Measurements from ENCODE around the gene VWA8.
"Not testable (repeated sequence)": the region's sequence is repeated elsewhere in the genome, so short reads cannot be mapped to it uniquely, and the experiment has no call there.

Gene VWA8

DNA sequence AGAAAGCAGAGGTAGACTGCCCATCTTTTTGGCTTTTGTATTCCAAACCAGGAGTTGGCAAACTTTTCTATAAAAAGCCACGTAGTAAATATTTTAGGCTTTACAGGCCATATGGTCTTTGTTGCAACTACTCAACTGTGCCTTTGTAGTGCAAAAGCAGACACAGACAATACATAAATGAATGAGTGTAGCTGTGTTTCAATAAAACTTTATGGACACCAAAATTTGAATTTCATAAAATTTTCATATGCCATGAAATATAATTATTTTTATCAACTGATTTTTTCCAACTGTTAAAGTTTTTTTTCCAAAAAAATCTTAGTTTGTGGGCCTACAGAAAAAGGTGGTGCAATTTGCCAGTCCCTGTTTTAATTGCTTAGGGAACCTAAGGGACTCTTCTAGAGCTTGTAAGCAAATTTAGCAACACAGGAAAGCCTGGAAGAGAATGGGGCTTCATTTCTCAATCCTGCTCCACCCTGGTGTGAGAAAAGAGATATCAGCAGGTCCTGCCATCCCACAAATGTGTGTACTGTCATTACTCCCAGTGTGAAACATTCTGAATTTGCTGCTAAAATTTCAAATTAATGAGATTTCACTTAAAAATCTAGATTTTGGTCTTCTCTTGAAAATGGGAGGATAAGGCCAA is 309.4 kb downstream of the VWA8 start:
- DNase-seq (ENCODE audit: low read depth in 2 of 3, low spot score in 1 of 3) = no peak

DNA sequence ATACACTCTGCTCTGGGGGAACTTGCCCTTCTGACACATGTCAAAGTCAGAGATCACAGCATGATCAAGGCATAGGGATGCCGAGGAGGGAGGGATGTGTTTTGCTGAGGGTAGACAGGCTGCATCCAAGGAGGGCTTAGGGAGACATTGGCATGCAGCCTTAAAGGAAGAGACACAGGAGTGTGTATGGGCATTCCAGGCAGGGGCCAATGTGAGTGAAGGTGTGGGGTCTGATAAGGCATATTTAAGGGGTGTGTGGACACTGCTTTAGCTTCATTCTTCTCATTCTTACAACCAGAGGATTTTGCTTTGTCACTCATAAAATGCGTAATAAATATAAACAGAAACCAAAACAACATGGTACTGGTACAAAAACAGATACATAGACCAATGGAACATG is 310.2 kb downstream of the VWA8 start:
- DNase-seq (ENCODE audit: low read depth in 2 of 3, low spot score in 1 of 3) = no peak

DNA sequence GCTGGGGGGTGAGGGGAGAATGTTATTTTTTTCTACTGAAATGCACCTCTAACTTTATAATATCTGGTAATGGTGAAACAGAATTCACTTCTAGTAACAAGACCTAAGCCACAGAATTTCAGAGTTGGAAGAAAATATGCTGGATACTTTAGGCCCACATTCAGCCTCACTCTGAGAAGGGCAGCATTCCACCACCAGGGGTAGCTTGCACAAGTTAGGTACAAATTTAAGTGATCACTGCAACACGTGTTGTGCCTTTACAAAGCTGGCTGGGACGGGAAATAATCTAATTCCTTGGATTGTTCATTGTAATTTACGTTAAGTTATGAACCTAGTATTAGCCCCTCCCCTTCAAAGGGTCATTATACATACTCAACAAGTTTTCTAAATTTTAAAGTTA is 311.2 kb downstream of the VWA8 start:
- no peak for DNase-seq (ENCODE audit: low read depth in 2 of 3, low spot score in 1 of 3)

DNA sequence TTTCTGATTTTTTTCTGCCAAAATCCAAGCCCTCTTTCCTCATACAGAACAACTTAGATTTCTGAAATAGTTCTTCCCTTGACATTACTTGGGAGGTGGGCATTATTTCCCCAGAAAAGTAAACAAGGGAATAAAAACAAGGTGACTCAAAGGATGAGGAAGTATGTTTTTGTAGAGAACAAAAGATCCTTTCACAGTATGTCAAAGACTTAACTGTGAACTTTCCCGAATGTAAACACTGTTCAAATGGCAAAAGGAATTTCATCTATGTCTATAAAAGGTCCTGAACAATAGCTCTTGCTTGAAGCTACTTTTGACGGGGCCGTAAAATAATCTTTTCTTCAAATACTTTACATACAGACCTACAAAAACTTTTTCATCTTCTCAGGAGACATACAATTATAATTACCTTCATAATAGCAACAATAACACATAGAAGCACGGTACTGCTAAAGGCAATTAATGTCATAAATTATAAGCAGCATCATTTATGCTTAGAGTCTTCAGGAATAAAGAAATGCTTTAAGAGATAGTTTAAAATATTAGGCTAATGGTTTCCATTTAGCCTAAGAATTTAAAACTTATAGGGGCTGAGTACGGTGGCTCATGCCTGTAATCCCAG is 312.5 kb downstream of the VWA8 start:
- DNase-seq (ENCODE audit: low read depth in 2 of 3, low spot score in 1 of 3) = no peak

DNA sequence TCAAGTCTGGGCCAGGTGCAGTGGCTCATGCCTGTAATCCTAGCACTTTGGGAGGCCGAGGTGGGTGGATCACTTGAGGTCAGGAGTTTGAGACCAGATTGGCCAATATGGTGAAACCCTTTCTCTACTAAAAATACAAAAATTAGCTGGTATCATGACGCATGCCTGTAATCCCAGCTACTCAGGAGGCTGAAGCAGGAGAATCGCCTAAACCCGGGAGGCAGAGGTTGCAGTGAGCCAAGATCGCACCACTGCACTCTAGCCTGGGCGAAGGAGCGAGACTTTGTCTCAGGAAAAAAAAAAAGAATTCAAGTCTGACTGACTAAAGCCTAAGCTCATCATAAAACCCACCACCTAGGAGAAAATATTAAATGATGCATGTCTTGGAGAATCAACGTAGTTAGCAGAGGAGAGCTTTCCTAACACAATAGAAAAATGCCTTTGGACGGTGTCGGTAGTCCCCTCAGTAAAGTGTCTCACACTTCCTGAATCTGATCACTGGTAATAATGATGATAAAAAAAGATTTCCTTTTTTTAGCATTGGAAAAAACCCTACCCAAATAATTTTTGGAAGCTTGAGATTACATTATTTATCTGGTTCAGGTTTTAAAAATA is 313.1 kb downstream of the VWA8 start:
- DNase-seq (ENCODE audit: low read depth in 2 of 3, low spot score in 1 of 3) = not testable (repeated sequence)

DNA sequence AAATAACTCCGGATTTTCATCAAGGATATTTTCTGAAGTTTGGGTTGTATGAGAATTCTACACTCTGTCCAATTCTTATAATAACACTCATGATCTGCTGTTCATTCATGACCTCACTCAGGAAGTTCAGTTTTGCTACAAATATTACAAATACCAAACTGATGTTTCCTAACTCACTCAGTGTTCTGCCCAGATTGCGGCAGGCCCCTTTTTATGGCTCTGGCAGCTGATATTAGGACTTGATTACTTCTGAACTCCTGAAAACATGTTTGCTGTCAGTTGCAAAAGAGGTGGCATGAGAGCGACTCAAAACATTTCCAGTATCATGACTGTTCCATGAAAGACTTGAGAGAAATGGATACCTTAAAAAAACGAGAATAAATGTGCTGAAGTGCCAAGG is 315.6 kb downstream of the VWA8 start:
- no peak for DNase-seq (ENCODE audit: low read depth in 2 of 3, low spot score in 1 of 3)

DNA sequence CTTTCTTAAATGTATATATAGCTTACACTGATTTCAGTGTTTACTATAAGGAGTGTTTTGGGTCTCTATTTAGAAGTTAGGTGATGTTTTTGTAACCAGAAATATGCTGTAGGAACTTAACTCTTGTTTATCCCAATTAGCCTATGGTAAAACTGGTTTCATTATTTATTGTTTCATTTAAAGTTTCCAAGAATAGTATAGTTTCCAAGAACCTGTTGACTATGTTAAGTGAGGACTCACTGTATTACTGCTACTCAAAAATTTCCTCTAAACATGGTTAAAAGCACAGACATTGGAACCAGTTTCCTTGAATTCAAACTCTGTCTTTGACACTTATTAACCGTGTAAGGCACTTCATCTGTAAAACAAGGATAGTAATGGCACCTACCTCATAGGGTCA is 316.2 kb downstream of the VWA8 start:
- DNase-seq (ENCODE audit: low read depth in 2 of 3, low spot score in 1 of 3) = no peak

DNA sequence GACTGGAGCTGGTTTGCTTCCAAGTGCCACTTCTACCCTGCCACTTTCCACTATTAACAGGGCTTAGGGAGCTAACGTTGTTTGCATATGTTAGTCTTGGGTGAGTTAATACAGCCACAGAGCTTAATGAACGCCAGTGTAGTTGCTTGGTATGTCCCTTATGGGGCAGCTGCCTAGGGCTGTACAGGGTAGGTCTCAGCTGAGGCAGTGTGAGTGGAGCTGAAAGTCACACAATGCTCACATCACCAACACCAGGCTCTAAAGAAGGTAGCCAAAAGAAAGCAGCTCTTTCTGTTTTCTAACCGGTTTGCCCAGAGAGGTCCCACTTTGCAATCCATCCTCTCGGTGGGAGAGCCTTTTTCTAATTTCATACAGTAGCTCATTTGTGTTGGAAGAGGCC is 317.4 kb downstream of the VWA8 start:
- no peak for DNase-seq (ENCODE audit: low read depth in 2 of 3, low spot score in 1 of 3)

DNA sequence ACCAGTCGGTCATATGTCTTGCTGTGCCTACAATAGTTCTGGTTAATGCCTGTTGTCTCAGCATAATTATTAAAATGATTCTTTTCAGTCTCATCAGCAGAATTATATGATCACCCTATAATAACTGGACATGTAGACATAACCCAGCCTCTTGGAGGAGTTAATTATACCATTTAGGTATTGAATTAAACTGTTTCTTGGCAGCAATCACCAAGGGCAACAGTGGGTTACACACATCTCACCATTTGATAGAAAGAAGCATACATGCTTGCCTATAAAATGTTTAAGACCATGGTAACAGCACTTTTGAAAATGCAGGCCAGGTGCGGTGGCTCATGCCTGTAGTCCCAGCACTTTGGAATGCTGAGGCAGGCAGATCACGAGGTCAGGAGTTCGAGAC is 318.9 kb downstream of the VWA8 start:
- DNase-seq (ENCODE audit: low read depth in 2 of 3, low spot score in 1 of 3) = no peak

DNA sequence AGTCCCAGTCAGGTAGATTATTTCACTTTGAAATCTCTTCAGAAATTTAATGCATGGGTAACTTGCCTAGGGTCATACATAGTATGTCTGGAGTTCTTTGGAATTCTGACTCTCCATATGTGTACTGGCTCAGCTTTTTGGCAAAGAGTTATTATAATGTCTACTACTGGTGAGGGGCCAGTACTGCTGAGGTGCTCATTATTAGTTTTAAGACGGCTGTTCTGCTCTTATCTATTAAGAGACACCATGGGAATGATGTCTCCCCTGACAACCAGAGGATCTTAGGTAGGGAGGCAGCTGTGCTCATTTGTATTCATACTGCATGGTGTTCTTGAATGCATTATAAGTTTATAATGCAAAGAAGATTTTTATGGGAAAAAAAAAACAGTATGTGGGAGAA is 319.5 kb downstream of the VWA8 start:
- DNase-seq (ENCODE audit: low read depth in 2 of 3, low spot score in 1 of 3) = no peak

DNA sequence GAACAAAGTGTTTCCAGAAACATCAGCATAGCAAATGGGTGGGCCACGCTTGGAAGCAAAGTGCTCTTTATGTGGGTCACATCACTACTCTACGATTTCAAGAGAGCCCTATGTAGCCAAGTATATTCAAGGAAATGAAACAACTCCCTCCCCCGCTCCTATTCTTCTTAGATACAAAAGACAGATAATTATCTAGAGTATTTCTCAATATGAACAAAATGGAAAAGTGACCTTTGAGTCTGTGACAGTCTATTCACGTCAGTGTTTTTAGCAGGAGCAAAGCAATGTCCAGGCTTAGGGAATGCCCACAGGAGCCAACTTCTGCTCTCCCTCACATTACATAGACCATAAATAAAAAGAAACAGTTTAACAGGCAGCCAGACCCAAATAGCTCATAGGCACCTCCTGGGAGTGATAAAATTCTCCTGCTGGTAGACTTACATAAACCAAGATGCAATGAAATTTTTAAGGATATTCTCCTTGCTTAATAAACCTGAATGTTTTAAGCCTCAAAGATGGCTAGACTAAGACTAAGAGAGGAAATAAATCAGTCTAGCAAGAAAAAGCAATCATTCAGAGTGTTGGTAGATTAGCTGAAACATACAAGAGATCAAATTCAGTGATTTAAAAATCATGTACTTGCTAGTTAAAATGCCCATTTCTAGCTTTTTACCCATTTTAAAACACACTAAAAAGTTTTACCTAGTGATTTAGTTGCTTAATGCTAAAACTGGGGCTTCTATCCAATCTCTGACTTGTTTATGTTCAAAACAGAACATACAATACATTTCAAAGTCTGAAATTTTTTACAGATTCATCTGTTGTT is 320.7 kb downstream of the VWA8 start:
- DNase-seq (ENCODE audit: low read depth in 2 of 3, low spot score in 1 of 3) = no peak

DNA sequence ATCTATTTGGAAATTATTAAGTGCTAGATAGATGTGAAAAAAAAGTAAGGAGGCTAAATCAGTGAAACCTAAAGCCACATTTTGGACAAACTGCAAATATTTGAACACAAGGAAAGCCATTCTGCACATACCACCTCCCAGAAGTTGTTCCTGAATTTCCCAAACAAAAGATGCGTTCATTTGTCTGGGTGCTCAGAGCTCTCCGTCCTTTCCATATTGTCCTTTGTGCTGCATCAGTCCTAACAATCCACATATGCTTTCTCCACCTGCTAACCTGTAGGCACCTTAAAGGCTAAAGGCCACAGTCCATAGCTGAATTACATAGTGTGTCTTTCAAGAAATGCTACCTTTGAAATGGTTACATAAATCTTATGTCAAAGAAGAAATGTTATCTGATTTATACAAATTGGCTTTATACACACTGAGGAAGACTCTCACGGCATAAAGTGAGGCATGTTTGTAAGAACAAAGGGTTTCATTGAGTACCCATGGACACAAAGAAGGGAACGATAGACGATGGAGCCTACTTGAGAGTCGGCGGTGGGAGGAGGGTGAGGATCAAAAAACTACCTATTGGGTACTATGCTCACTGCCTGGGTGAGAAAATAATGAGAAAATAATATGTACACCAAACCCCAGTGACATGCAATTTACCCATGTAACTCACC is 321.5 kb downstream of the VWA8 start:
- no peak for DNase-seq (ENCODE audit: low read depth in 2 of 3, low spot score in 1 of 3)

DNA sequence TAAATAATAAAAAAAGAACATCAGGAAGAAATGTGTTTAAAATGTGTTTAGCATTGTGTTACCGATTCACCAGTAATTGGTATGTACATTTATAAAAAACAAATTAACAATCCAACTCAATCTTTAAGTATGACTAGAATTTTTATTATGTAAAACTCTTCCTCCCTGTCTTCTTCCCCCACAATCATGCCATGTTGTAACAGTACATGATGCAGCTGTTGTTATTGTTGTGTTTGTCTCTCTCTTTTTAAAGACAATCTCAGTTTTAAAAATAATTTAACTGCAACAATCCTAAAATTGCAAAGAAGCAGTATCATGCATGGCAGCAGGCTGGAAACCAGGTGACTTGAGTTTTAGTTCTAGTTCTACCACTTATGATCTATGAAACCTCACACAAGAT is 323.3 kb downstream of the VWA8 start:
- no peak for DNase-seq (ENCODE audit: low read depth in 2 of 3, low spot score in 1 of 3)

DNA sequence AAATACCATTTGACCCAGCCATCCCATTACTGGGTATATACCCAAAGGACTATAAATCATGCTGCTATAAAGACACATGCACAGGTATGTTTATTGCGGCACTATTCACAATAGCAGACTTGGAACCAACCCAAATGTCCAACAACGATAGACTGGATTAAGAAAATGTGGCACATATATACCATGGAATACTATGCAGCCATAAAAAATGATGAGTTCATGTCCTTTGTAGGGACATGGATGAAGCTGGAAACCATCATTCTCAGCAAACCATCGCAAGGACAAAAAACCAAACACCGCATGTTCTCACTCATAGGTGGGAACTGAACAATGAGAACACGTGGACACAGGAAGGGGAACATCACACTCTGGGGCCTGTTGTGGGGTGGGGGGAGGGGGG is 323.9 kb downstream of the VWA8 start:
- not testable (repeated sequence) for DNase-seq (ENCODE audit: low read depth in 2 of 3, low spot score in 1 of 3)

DNA sequence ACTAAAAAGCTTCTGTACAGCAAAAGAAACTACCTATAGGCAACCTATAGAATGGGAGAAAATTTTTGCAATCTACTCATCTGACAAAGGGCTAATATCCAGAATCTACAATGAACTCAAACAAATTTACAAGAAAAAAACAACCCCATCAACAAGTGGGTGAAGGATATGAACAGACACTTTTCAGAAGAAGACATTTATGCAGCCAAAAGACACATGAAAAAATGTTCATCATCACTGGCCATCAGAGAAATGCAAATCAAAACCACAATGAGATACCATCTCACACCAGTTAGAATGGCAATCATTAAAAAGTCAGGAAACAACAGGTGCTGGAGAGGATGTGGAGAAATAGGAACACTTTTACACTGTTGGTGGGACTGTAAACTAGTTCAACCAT is 324.3 kb downstream of the VWA8 start:
- not testable (repeated sequence) for DNase-seq (ENCODE audit: low read depth in 2 of 3, low spot score in 1 of 3)

DNA sequence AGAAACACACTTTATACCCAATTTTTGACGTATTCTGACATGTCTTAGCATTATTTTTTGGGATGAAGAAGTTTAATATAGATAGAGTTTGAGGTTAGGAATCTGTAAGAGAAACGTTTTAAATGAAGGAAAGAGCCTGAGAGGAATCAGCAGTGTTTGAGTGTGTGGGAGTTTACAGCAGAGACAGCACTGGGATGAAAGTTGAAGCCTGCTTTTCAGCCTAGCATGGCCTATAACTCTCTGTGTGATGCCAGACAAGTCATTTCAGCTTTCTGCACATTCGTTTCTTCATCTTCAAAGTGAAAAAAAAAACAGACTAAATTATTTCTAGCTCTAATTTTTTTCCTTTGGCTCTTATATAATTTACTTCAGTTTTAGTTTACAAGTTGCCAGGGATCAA is 326.5 kb downstream of the VWA8 start:
- DNase-seq (ENCODE audit: low read depth in 2 of 3, low spot score in 1 of 3) = no peak

DNA sequence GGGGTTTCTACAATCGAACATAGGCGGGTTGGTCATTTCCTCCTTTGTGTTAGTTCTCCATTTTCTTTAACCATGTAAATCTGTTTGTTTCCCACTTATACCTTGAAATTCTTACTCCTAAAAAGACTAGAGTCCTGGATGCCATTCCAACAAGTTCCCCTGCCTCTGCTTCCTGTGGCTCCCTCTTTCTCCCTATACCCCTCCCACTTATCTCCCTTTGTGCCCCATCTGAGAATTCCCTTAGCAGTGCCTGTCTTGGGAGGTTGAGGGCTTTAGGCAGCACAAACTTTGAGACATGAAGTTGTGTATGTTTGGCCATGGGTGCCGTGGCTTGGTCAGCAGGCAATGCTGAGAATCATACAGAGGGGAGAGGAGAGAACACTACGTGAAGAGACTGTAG is 327.1 kb downstream of the VWA8 start:
- DNase-seq (ENCODE audit: low read depth in 2 of 3, low spot score in 1 of 3) = no peak

DNA sequence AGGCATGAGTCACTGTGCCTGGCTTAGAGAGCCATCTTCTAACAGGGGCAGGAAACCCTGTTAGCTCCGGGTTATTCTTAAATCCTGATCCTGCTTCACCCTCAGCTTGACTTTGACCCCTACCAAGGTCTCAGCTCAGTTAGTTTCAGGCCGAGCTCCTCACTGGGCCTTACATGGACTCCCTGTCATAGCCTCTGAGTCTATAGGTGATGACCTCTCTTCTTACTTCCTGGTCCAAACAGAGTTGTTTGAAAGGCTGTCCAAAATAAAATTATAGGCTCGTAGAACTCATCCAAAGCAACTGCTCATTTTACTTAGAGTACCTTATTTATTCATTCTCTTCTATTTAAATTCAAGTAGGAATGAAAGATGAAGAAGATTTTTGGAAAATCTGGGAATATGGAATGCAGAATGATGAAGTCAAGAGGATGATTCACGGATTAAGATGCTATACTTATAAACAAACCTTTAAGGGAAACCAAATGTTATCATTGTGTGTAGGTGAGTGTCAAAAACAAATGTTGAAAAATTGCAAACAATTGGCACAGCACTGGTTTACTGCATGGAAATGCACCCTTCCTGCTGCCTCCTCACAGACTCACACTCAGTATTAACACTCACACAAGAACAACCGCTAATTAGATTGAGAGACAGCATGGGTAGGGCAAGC is 329.5 kb downstream of the VWA8 start:
- DNase-seq (ENCODE audit: low read depth in 2 of 3, low spot score in 1 of 3) = no peak

DNA sequence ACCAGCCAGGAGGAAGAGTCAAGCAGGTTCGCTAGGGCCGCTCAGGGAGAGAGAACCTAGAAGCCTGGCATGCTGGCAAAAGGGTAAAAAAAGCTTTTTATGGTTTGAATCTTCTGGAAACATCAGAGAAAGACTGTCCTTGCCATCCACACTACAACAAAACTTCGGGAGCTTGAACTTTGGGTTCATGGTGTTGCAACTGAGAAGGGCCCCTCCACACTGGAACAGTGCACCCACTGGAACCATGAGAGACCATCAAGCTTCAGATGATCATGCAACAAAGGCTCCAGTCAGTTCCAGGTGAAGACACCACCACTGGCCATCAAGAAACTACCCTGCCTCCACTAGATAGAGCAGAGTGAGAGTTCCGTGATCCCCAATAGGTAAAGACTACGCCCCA is 333.5 kb downstream of the VWA8 start:
- no peak for DNase-seq (ENCODE audit: low read depth in 2 of 3, low spot score in 1 of 3)

DNA sequence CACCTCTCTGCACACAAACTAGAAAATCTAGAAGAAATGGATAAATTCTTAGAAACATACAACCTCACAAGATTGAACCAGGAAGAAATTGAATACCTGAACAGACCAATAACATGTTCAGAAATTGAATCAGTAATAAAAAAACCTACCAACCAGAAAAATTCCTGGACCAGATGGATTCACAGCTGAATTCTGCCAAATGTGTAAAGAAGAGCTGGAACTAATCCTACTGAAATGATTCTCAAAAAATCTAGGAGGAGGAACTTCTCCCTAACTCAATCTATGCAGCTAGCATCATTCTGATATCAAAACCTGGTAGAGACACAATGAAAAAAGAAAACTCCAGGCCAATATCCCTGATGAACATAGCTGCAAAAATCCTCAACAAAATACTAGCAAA is 336.9 kb downstream of the VWA8 start:
- no peak for DNase-seq (ENCODE audit: low read depth in 2 of 3, low spot score in 1 of 3)
